Frontal cortex (tissue), 4 donors: Measurements from ENCODE around the gene MSL1. TPM values are rescaled to one million over a fixed set of nuclear protein-coding genes. Genes with fewer than 3 reads are reported as not detected.

Source experiments
- DNase-seq, 2 donors: peaks; one replicate each; pipeline ENCODE4 v3.0.0; 2012; ENCODE audit warnings: low spot score in 2 of 2
- FAIRE-seq: peaks from 2 replicates; lab custom pipeline; 2012; peaks lifted over from hg19 to GRCh38; lab: Jason Lieb, UNC
- total RNA-seq: library from RNA; depleted of rRNA; stranded (reverse); fragments of >200 nt; gene quantifications from one replicate; pipeline ENCODE4 v1.2.3, GENCODE V29; 2014
- donor health status: control.
- donor health status: control.
- donor health status: control.

MSL1 gene
- total RNA-seq, 1 donor from 2014 or later: 81.5 TPM

DNA sequence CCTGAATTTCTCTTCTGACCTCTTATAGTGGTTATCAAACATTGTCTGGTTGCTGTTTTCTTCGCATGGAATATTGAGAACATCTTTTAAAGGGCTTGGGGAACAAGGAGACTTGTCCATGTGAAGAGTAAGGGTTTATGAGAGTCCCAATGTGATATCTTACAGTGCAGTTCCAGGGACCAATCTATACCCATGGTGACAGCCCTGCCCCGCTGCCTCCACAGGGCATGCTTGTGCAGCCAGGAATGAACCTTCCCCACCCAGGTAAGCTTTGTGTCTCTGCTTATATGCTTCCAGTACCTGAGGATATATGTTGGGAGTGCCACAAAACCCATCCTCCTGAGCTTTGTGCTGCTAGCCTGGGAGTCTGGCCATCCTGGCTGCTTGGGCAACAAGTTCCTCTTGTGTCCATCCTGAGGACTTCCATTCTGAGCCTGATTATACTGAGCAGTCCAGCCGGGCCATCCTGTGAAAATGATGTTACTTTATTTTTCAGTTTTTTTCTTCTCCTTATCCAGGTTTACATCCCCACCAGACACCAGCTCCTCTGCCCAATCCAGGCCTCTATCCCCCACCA, 46.0 kb downstream of the MSL1 start:
- DNase-seq: no peak
- no peak for FAIRE-seq

- DNase-seq (peak; percentile 67 to 70), FAIRE-seq (no peak)
These were observed 46.6 kb downstream of the MSL1 start for GRCh38 chr17:40168262-40168832.

DNA sequence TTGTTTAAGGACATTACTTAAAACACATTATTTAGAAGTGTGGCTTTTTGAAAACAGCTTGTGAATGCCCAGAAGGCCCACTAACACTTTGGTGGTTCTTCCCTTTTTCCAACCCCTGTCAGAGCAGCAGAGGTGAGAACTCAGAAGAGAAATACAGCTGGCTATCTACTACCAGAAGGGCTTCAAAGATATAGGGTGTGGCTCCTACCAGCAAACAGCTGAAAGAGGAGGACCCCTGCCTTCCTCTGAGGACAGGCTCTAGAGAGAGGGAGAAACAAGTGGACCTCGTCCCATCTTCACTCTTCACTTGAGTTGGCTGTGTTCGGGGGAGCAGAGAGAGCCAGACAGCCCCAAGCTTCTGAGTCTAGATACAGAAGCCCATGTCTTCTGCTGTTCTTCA, 48.6 kb downstream of the MSL1 start:
- no peak for DNase-seq
- FAIRE-seq: no peak

DNA sequence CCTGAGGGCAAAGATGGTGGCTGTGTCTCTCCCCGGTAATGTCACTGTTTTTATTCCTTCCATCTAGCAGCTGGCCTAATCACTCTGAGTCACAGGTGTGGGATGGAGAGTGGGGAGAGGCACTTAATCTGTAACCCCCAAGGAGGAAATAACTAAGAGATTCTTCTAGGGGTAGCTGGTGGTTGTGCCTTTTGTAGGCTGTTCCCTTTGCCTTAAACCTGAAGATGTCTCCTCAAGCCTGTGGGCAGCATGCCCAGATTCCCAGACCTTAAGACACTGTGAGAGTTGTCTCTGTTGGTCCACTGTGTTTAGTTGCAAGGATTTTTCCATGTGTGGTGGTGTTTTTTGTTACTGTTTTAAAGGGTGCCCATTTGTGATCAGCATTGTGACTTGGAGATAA, 50.0 kb downstream of the MSL1 start:
- FAIRE-seq: no peak
- no peak for DNase-seq

GRCh38 chr17:40173091-40173777, 51.5 kb downstream of the MSL1 start:
- DNase-seq: no peak
- FAIRE-seq: no peak

DNA sequence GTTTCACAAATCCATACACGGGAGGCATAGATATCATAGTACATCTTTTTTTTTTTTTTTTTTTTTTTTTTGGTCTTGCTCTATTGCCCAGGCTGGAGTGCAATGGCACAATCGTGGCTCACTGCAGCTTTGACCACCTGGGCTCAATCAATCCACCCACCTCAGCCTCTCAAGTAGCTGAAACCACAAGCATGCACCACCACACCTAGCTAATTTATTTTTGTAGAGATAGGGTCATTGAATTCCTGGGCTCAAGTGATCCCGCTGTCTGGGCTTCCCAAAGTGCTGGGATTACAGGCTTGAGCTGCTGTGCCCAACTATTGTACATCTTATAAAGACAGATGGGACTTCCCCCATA, 52.0 kb downstream of the MSL1 start:
- DNase-seq: no peak
- FAIRE-seq: no peak

DNA sequence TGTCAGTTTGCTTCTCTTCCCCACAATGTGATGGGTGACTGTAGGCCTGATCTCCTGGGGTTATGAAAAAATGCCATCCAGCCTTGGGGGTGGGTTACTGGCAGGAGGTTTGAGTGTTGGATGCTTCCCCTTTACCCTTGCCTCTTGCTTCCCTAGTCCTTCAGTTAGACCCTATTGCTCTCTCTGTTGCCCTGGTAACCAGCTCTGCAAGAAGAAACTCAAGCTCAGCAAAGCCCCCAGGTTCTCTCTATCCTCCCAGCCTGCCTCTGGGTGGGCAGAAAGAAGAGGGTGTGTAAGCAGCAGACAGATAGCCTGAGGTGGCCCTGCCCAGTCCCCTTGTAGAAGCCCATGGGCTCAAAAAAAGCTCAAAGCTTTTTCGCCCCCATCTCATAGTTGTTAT, 52.7 kb downstream of the MSL1 start:
- no peak for DNase-seq
- FAIRE-seq: no peak

- DNase-seq (no peak), FAIRE-seq (no peak)
These were observed 54.4 kb downstream of the MSL1 start for GRCh38 chr17:40175928-40176753.

DNA sequence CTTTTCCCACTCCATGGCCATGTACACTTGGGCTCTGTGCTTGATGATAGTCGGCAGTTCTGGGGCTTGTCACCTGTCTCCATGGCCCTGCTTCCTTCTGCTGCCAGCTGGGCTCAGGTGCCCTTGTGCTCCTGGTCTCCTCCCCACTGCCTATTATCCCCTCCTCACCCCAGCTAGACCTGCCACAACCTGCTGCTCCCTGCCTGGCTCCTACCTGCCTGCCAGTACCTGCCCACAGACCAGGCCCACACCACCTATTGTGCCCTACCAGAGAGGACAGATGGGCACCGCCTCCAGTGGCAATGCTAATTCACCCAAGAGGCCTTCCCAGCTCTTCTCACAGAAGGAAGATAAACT, 55.0 kb downstream of the MSL1 start:
- no peak for DNase-seq
- no peak for FAIRE-seq

DNA sequence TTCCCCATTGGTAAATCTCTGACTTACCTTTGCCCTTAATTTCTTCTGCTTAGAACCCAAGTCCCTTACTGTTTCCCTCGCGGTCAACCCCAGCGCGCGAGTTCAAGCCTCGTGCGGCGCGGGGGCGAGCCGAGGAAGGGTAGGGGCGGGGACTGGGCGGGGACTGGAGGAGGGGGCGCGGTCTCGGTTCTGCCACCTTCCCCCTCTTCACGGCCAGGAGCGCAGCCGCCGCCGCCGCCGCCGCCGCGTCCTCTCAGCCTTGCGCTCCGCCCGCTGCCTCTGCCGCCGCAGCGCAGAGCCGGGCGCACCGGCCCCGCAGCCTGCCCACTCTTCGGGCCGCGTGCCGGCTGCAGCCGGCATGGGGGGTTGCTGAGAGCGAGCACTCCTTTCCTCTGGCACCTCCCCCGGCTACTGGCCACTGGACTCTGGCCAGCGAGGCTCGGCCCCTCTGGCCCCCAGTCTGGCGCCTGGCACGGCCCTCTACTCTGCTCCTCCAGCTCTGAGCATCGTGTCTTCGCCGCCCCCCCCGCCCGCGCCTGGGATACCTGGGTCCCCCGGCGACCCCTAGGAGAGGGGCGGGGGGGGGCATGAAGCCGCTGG, 55.6 kb downstream of the MSL1 start, which contains the start of gene RAPGEFL1:
TSS of gene RAPGEFL1 (plus strand) at position 196 of the 600 bp plus-strand sequence. CDS start at position 588, 392 bp downstream.
- peak; percentile 69 to 75 for DNase-seq
- no peak for FAIRE-seq

DNA sequence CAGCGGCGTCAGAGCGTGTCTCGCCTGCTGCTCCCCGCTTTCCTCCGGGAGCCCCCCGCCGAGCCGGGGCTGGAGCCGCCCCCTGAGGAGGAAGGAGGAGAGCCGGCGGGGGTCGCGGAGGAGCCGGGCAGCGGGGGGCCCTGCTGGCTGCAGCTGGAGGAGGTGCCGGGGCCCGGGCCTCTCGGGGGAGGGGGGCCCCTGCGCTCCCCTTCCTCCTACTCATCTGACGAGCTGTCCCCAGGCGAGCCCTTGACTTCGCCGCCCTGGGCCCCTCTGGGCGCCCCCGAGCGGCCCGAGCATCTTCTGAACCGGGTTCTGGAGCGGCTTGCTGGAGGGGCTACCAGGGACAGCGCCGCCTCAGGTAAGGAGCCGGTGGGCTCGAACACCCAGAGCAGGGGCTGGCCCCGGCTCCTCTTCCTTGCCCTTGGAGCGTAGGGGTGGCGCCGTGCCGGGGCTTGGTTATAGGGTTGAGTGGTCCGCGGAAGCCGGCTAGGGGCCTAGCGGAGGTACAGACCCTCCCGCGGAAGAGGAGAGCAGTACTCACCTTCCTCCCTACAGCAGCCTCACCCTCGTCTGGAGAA, 56.3 kb downstream of the MSL1 start:
- no peak for FAIRE-seq
- DNase-seq: no peak

DNA sequence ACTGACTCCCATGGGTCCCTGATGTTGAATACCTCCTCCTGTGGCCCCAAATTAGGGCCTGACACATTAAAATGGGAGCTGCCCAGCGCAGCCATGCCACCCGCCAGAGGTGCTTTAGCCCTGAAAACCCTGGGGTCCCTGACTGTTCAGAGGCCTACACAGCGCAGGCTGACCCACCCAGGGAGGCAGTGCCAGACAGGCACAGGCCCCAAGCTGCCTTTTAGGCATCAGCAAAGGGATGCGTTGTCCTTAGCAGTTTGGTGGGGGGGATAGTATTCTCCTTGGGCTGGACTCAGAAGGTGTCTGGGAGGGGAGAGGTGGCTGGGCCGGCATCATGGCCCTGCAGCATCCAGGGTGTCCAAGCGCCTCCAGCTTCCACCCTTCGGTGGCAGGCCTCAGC, 56.9 kb downstream of the MSL1 start:
- DNase-seq (no peak), FAIRE-seq (no peak)

- FAIRE-seq (no peak), DNase-seq (peak in 1 of 2 donors; percentile 31)
These were observed 58.3 kb downstream of the MSL1 start for GRCh38 chr17:40179923-40180659.

GRCh38 chr17:40180694-40181093, 58.9 kb downstream of the MSL1 start:
- FAIRE-seq: no peak
- DNase-seq: no peak

DNA sequence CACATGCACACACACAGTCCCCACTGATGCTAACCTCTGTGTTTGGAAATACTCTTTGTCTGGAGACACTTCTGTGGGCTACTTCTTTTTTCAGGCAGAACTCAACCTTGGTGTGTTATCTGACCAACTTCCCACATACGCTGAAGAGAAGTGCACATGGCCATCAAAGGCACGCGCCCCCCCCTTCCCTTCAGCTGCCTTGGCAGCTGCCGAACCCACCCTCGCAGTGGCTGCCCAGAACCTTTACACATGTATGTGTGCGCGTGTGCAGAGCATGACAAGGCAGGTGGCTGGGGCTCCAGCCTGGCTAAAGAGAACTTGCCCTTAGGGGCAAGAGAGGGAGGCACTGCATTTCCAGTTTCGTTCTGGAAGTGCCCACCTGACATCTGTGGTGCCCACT, 59.4 kb downstream of the MSL1 start:
- DNase-seq: no peak

GRCh38 chr17:40182606-40183005, 60.8 kb downstream of the MSL1 start:
- FAIRE-seq (no peak), DNase-seq (no peak)

More for the DNA sequence above, 59.4 kb downstream of the MSL1 start:
- FAIRE-seq: no peak
